Measurements from ENCODE around the gene PTGFRN. TPM values are rescaled to one million over a fixed set of nuclear protein-coding genes. Genes with fewer than 3 reads are reported as not detected.

Gene PTGFRN
- total and polyA plus RNA-seq, 2 of the 8 experiments (the other 6 are each of a cell fraction or from before 2014, with no cell fraction given) = 13.0 to 32.6 TPM

GRCh38 chr1:116993286-116993685, 83.6 kb downstream of the PTGFRN start (continued):
- TF ChIP-seq, protein P1, sequence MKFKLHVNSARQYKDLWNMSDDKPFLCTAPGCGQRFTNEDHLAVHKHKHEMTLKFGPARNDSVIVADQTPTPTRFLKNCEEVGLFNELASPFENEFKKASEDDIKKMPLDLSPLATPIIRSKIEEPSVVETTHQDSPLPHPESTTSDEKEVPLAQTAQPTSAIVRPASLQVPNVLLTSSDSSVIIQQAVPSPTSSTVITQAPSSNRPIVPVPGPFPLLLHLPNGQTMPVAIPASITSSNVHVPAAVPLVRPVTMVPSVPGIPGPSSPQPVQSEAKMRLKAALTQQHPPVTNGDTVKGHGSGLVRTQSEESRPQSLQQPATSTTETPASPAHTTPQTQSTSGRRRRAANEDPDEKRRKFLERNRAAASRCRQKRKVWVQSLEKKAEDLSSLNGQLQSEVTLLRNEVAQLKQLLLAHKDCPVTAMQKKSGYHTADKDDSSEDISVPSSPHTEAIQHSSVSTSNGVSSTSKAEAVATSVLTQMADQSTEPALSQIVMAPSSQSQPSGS (IDR thresholded peaks at IDR 0.05; ENCODE audit: low read length) = no peak
- TF ChIP-seq KDM4A (IDR thresholded peaks at IDR 0.05; ENCODE audit: low read depth, low read length, severe bottlenecking) (no peak), CHD1 (IDR thresholded peaks at IDR 0.05; ENCODE audit: low read depth, low read length) (no peak), KDM1A (IDR thresholded peaks at IDR 0.05; ENCODE audit: borderline replicate concordance, low read length) (no peak), CEBPB (IDR thresholded peaks at IDR 0.05; ENCODE audit: low read depth, low read length) (no peak), EP300 (IDR thresholded peaks at IDR 0.05; ENCODE audit: borderline replicate concordance in 1 of 2, low read depth in 2 of 2, low read length in 2 of 2) (no peak)

Data from H1 (cell line).